Sigmoid colon (tissue), 4 donors: Measurements from ENCODE around the gene KSR1.

ENCODE experiments used
- EP300 ChIP-seq, 4 donors: sonication (generic); formaldehyde crosslinking; IDR thresholded peaks; one replicate each; pipeline ENCODE4 v1.6.1; 2017; ENCODE audit warnings: antibody characterized with exemption in 4 of 4
- POLR2A ChIP-seq, 2 donors: fragments of 450-650 bp; IDR thresholded peaks; one replicate each; pipeline ENCODE4 v1.6.1; 2016; ENCODE audit warnings: antibody characterized with exemption in 2 of 2, mild to moderate bottlenecking in 2 of 2, moderate library complexity in 2 of 2
- POLR2AphosphoS5 ChIP-seq, 4 donors: sonication (generic); formaldehyde crosslinking; IDR thresholded peaks; one replicate each; pipeline ENCODE4 v1.6.1; 2017; ENCODE audit warnings: antibody characterized with exemption in 4 of 4
- TF ChIP-seq, protein P1 (sequence below), 4 experiments: fragments of 450-650 bp in 3 of 4; fragments of 200-600 bp in 1 of 4; IDR thresholded peaks; one replicate each; pipeline ENCODE4 v1.5.1; 2016 to 2019; ENCODE audit warnings: antibody characterized with exemption in 4 of 4, mild to moderate bottlenecking in 3 of 4, moderate library complexity in 2 of 4

DNA sequence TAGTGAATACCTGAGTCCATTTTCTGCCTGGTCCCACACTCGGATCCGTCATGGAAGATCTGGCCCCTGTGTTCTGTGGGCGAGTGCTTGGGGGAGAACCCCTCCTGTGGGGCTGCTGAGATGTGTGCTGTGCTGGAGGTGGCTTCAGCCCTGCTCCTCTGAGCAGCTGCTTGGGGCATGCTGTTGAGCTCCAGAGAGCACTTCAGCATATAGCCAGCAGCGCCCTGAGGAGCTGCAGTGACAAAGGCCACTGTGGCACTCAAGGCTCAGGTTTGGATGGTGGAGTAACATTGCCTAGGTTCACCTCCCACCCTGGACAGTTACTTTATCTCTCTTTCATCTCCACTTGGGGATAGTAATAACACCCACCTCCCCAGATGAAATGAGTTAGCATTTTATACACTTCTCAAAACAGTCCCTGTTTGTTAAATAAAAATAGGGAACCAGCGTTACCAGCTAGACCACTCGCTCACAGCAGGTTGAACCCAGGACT, 75.3 kb downstream of the KSR1 start:
- TF ChIP-seq, protein P1, sequence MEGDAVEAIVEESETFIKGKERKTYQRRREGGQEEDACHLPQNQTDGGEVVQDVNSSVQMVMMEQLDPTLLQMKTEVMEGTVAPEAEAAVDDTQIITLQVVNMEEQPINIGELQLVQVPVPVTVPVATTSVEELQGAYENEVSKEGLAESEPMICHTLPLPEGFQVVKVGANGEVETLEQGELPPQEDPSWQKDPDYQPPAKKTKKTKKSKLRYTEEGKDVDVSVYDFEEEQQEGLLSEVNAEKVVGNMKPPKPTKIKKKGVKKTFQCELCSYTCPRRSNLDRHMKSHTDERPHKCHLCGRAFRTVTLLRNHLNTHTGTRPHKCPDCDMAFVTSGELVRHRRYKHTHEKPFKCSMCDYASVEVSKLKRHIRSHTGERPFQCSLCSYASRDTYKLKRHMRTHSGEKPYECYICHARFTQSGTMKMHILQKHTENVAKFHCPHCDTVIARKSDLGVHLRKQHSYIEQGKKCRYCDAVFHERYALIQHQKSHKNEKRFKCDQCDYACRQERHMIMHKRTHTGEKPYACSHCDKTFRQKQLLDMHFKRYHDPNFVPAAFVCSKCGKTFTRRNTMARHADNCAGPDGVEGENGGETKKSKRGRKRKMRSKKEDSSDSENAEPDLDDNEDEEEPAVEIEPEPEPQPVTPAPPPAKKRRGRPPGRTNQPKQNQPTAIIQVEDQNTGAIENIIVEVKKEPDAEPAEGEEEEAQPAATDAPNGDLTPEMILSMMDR (IDR thresholded peaks at IDR 0.05), result no peak
- TF ChIP-seq EP300 (IDR thresholded peaks at IDR 0.05) (no peak), POLR2AphosphoS5 (IDR thresholded peaks at IDR 0.05) (no peak), POLR2A (IDR thresholded peaks at IDR 0.05) (no peak)
